Stimulated activated memory B cell treated with anti-CD40 and anti-IgM and Interleukin-4, amounts not matched to agents 10 μg/mL and 1 μg/mL and 100 μg/mL, for 72 hours (primary cell): ENCODE results near the gene COL11A1.
"Not testable (repeated sequence)": the region's sequence is repeated elsewhere in the genome, so short reads cannot be mapped to it uniquely, and the experiment has no call there.

Experiments
- ATAC-seq: fragments of 150-1000 bp; cut with Tn5 transposase; 2 replicates; pipeline ENCODE4 v1.10.0; 2021
- H3K27ac Mint-ChIP-seq: one replicate; pipeline ENCODE4 v1.8.0; 2022; ENCODE audit warnings: mild to moderate bottlenecking, mixed read lengths
- H3K27me3 Mint-ChIP-seq: one replicate; pipeline ENCODE4 v1.8.0; 2022; ENCODE audit warnings: mixed read lengths
- H3K36me3 Mint-ChIP-seq: one replicate; pipeline ENCODE4 v1.8.0; 2022; ENCODE audit warnings: mixed read lengths
- H3K4me1 Mint-ChIP-seq: one replicate; pipeline ENCODE4 v1.8.0; 2022; ENCODE audit warnings: mixed read lengths
- H3K4me3 Mint-ChIP-seq: one replicate; pipeline ENCODE4 v1.8.0; 2022; ENCODE audit warnings: mild to moderate bottlenecking, moderate library complexity, mixed read lengths
- H3K9me3 Mint-ChIP-seq: one replicate; pipeline ENCODE4 v1.8.0; 2022; ENCODE audit warnings: mixed read lengths

COL11A1 gene

DNA sequence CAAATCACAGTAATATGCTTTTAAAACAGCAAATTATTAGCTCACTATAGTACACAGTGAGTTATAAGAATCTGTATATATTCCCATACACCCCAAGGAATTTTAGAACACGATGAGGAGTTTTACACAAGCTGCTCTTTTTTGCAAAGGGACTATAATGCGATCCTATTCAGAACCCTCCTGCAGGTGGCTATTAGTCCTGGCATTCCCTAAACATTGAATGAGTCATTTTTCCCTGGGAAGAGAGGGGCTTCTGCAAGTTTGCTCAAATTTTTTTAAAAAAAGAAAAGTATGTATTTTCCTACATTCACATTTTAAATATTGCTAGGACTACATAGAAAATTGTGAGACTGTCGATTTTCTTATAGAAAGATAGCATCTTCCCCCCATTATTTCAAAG lies 106.3 kb downstream of the COL11A1 start:
- Mint-ChIP-seq H3K4me1 (no peaks in the 10 kb centered on the region), H3K36me3 (no peaks in the 10 kb centered on the region), H3K27ac (no peak overlapping the region), H3K9me3 (peaks cover 3% of the 10 kb centered on the region), H3K27me3 (no peaks in the 10 kb centered on the region), H3K4me3 (no peak overlapping the region)
- no peak for ATAC-seq

DNA sequence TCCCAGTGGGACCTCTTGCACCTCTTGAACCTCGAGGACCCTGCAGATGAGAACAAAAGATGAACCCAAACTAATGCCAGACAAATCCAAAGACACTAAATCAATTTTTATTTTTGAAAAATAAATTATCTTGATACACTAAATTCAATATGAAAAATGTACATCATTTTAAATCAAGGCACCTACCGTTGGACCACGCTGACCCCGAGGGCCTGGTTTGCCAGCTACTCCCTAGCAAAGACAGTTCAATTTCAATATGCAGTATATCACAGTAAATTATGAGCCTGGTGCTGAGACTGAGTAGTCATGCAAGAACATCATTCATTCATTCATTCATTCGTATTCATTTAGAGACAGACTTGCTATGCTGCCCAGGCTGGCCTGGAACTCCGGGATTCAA lies 129.4 kb downstream of the COL11A1 start:
- no peaks in the 10 kb centered on the region for H3K36me3 Mint-ChIP-seq
- ATAC-seq, result no peak

DNA sequence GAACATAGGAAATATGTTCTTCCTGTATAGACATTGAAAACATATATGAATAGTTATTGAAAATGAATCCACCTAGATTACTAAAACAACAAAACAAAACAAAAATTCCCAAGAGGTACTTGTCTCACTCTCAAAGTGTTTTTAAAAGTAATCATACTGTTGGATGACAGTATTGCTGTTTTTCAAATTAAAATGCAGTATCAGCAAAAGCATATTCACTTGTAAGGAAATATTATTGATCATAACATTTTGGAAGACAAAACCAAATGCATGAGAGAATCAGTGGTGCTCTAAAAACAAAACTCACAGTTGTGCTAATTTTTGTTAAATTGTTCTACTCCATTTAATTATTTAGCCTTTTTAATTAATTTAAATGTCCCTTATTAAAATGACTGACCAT lies 131.0 kb downstream of the COL11A1 start:
- no peaks in the 10 kb centered on the region for H3K27me3 Mint-ChIP-seq
- H3K36me3 Mint-ChIP-seq, result no peaks in the 10 kb centered on the region
- H3K4me1 Mint-ChIP-seq, result no peaks in the 10 kb centered on the region
- no peak overlapping the region for H3K4me3 Mint-ChIP-seq
- no peaks in the 10 kb centered on the region for H3K9me3 Mint-ChIP-seq
- H3K27ac Mint-ChIP-seq, result no peak overlapping the region
- ATAC-seq, result no peak

More for the DNA sequence above, 129.4 kb downstream of the COL11A1 start:
- H3K4me1 Mint-ChIP-seq, result no peaks in the 10 kb centered on the region
- no peak overlapping the region for H3K27ac Mint-ChIP-seq
- no peaks in the 10 kb centered on the region for H3K27me3 Mint-ChIP-seq
- H3K9me3 Mint-ChIP-seq, result no peaks in the 10 kb centered on the region
- H3K4me3 Mint-ChIP-seq, result no peak overlapping the region

DNA sequence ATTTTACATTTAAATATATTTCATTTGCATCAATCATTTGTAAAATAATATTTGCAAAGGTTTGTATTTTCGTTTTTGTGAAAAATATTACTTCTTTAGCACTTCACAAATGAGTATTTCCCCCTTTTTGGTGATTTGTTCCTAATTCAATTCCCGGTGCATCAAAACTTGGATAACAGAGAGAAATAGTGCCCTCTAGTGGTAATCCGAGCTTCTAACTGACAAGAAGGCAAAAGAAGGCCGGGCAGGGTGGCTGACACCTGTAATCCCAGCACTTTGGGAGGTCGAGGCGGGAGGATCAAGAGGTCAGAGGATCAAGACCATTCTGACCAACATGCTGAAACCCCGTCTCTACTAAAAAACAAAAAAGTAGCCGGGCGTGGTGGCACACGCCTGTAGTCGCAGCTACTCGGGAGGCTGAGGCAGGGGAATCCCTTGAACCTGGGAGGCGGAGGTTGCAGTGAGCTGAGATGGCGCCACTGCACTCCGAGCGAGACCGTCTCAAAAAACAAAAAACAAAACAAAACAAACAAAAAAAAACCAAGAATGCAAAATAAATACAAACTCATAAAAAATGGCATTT lies 137.7 kb downstream of the COL11A1 start:
- no peak overlapping the region for H3K4me3 Mint-ChIP-seq

DNA sequence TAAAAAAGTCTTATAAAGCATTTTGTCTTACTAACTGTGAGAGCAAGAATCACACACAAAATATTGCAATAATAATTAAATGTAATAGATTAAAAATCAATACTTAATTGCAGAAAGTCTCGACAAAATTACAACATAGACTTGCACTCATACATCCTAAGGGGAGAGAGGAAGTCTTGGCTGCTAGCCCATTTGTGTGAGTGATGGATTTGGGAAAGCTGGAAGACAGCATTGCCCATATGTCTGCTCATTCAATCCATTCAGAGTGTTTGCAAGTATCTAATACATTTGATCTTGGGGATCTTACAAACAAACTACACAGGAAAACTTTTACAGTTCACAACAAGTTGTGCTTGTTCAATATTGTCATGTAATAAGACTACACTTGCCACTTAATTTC lies 140.5 kb downstream of the COL11A1 start:
- Mint-ChIP-seq H3K36me3 (no peaks in the 10 kb centered on the region), H3K9me3 (no peaks in the 10 kb centered on the region), H3K4me1 (no peaks in the 10 kb centered on the region), H3K27me3 (no peaks in the 10 kb centered on the region), H3K27ac (no peak overlapping the region), H3K4me3 (no peak overlapping the region)
- ATAC-seq, result no peak

More for the DNA sequence above, 137.7 kb downstream of the COL11A1 start:
- H3K4me1 Mint-ChIP-seq, result no peaks in the 10 kb centered on the region
- H3K9me3 Mint-ChIP-seq, result no peaks in the 10 kb centered on the region
- H3K36me3 Mint-ChIP-seq, result no peaks in the 10 kb centered on the region
- no peaks in the 10 kb centered on the region for H3K27me3 Mint-ChIP-seq
- no peak for ATAC-seq
- no peak overlapping the region for H3K27ac Mint-ChIP-seq

DNA sequence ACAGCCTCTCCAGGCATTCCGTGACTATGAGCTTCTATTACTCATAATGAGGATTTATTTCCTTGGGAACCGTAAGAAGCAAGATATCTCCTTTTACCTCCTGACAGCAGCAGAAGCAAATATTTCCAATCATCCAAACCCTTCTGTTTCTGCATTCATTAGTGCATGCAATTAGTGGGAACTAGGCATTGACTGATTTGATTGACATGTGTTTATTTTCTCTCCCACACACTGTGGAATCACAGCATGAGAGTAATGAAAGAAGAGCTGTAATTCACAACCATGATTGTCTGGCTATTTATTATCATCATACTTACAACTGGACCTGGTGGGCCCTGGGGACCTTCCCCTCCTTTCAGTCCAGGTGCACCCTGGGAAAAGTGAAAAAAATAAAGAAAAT lies 146.8 kb downstream of the COL11A1 start:
- Mint-ChIP-seq H3K36me3 (no peaks in the 10 kb centered on the region), H3K9me3 (peaks cover 2% of the 10 kb centered on the region), H3K27ac (no peak overlapping the region), H3K4me1 (no peaks in the 10 kb centered on the region), H3K27me3 (no peaks in the 10 kb centered on the region), H3K4me3 (no peak overlapping the region)
- no peak for ATAC-seq

DNA sequence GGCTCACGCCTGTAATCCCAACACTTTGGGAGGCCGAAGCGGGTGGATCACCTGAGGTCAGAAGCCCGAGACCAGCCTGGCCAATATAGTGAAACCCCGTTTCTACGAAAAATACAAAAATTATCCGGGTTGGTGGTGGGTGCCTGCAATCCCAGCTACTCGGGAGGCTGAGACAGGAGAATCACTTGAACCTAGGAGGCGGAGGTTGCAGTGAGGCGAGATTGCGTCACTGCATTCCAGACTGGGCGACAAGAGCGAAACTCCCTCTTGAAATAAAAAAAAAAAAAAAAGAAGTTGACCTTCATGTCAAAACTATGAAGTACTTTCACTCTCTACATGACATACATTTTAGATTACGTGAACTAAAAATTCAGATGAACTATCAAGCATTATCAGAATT lies 153.7 kb downstream of the COL11A1 start:
- H3K36me3 Mint-ChIP-seq, result no peaks in the 10 kb centered on the region
- no peaks in the 10 kb centered on the region for H3K27me3 Mint-ChIP-seq
- no peaks in the 10 kb centered on the region for H3K9me3 Mint-ChIP-seq
- no peak overlapping the region for H3K27ac Mint-ChIP-seq
- ATAC-seq, result no peak
- no peaks in the 10 kb centered on the region for H3K4me1 Mint-ChIP-seq
- H3K4me3 Mint-ChIP-seq, result no peak overlapping the region

DNA sequence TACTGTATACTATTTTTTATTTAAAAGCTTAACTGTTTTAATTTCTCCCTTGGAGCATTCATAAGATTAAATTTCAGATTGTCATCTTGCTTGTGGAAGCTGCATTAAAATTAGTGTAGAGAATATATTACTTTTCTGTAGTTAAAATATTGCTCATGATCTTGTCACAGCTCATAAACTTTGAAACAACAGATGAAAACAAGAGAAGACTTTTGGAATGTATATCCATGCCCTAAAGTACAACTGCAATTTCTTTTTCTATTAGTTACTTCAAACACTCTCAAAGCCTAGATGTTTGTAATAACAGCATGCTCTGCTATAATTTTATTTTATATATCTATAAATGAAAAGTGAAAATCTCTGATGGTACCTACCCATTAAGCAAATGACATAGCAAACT lies 155.9 kb downstream of the COL11A1 start:
- no peak overlapping the region for H3K27ac Mint-ChIP-seq
- H3K36me3 Mint-ChIP-seq, result no peaks in the 10 kb centered on the region
- no peaks in the 10 kb centered on the region for H3K9me3 Mint-ChIP-seq
- no peaks in the 10 kb centered on the region for H3K27me3 Mint-ChIP-seq
- ATAC-seq, result no peak
- no peaks in the 10 kb centered on the region for H3K4me1 Mint-ChIP-seq
- no peak overlapping the region for H3K4me3 Mint-ChIP-seq

DNA sequence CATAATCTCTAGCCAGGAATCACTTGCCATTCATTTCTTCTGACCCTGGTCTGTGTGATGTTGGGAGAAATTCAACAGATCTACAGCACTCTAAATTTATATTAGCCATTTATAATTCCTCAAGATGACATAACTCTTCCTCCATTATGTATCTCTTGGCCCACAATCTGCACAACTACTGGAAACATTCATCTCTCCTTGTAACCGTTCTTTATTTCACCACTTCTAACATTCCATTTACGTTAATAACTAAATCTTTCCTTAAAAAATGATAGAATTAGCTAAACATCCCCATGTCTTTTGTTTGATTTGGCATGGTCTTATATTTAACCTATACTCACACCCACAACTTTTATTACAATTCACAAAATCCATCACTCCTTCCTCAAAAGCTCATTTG lies 166.0 kb downstream of the COL11A1 start:
- no peak for ATAC-seq
- Mint-ChIP-seq H3K4me3 (no peak overlapping the region), H3K27me3 (no peaks in the 10 kb centered on the region), H3K9me3 (no peaks in the 10 kb centered on the region), H3K4me1 (no peaks in the 10 kb centered on the region), H3K27ac (no peak overlapping the region), H3K36me3 (no peaks in the 10 kb centered on the region)

DNA sequence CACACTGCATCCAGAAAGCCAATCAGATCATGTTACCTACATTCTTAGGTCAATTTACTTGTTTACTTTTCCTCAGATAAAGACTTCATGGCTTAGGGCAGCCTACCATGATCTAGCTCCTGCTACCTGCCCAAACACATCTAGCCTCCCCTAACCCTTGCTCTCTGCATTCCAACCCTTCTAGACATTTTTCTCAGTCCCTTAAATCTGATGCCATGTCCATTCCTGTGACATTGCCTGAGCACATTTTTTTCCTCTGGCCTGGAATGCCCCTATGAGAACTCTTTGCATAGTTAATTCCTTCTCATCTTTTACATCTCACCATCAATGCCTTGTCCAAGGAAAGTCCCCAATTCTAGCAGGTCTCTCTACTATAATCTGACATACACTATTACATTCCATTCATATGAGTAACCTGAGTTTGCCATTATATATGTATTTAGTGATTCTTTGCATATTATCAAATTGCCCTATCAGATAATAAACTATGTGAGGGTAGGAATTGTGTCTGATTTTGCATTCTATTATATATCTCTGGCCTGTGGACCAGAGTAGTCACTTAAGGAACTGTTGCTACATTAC lies 166.9 kb downstream of the COL11A1 start:
- Mint-ChIP-seq H3K36me3 (no peaks in the 10 kb centered on the region), H3K9me3 (no peaks in the 10 kb centered on the region), H3K4me3 (no peak overlapping the region), H3K27ac (no peak overlapping the region), H3K4me1 (no peaks in the 10 kb centered on the region), H3K27me3 (no peaks in the 10 kb centered on the region)
- ATAC-seq, result no peak

DNA sequence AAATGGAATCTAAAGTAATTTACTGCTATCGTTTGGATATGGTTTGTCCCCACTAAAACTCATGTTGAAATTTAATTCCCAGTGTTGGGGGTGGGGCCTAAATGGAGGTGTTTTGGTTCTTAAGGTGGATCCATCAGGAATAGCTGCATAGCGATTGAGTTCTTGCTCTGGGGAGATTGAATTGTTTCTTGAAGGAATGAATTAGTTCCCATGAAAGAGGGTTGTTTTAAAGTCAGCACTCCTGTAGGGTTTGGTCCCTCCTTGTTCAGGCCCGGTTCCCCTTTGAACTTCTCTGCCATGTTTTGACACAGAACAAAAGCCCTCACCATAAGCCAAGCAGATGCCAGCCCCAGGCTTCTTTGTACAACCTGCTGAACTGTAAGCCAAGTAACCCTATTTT lies 170.9 kb downstream of the COL11A1 start:
- no peaks in the 10 kb centered on the region for H3K9me3 Mint-ChIP-seq
- ATAC-seq, result no peak
- no peak overlapping the region for H3K27ac Mint-ChIP-seq
- H3K4me1 Mint-ChIP-seq, result no peaks in the 10 kb centered on the region
- H3K36me3 Mint-ChIP-seq, result no peaks in the 10 kb centered on the region
- H3K4me3 Mint-ChIP-seq, result no peak overlapping the region
- H3K27me3 Mint-ChIP-seq, result no peaks in the 10 kb centered on the region

DNA sequence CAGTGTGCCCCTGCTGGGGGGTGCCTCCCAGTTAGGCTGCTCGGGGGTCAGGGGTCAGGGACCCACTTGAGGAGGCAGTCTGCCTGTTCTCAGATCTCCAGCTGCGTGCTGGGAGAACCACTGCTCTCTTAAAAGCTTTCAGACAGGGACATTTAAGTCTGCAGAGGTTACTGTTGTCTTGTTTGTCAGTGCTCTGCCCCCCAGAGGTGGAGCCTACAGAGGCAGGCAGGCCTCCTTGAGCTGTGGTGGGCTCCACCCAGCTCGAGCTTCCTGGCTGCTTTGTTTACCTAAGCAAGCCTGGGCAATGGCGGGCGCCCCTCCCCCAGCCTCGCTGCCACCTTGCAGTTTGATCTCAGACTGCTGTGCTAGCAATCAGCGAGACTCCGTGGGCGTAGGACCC lies 175.0 kb downstream of the COL11A1 start:
- not testable (repeated sequence) for H3K27me3 Mint-ChIP-seq, H3K4me3 Mint-ChIP-seq

DNA sequence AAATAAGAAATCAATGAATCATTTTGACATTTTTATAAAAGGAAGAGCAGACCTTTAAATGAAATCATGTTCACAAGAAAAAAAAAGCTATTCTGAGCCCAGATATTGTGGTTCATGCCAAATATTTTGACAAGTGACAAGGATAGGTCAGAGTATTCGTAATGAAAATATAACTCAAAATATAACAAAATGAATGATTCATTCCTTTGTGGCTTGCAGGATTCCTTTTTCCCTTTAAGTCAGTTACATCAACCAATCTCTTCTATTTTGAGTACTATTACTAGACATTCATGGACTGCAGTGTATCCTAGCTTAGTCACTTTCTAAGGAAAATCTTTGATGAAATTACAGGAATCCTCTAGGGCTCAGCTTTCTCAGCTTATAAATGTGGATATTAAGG lies 188.7 kb downstream of the COL11A1 start:
- Mint-ChIP-seq H3K27me3 (no peaks in the 10 kb centered on the region), H3K36me3 (no peaks in the 10 kb centered on the region), H3K27ac (no peak overlapping the region), H3K4me3 (no peak overlapping the region), H3K4me1 (no peaks in the 10 kb centered on the region), H3K9me3 (no peaks in the 10 kb centered on the region)
- no peak for ATAC-seq

More for the DNA sequence above, 175.0 kb downstream of the COL11A1 start:
- not testable (repeated sequence) for H3K36me3 Mint-ChIP-seq, H3K27ac Mint-ChIP-seq, H3K4me1 Mint-ChIP-seq, ATAC-seq, H3K9me3 Mint-ChIP-seq

DNA sequence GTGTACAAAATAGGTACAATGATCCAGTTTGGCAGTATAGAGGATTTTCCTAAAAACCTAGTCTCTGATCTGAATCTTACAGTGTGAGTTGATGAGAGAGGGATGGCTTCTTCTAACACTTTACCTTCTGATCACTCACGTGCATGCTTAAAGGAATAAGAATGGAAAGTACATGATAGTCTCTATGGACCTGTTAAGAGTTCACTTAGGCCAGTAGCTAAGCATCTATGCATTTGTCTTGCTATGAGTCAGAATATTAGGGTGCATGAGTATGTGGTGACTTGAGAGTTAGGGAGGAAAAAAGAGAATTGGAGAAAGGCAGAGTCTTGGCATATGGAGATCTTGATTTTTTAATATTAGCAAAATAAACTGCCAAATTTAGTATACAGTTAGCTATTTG lies 206.3 kb downstream of the COL11A1 start:
- H3K27ac Mint-ChIP-seq, result no peak overlapping the region
- ATAC-seq, result no peak

DNA sequence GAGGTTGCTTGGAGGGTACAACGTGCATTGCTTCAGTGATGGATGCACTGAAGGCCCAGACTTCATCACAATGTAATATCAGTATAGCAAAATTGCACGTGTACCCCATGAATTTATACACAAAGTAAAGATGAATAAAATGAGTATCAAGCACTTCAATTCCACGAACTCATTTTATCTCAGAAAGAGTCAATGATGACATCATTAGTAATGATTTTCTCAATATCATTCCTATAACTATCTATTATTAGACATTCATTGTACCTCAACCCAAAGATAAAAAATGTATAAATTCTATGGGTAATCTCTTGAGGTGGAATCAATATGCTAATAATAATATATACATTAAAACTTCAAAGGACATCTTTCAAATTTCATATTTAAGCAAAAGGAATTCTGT lies 208.4 kb downstream of the COL11A1 start:
- H3K4me1 Mint-ChIP-seq, result no peaks in the 10 kb centered on the region
- no peaks in the 10 kb centered on the region for H3K36me3 Mint-ChIP-seq
- no peak overlapping the region for H3K4me3 Mint-ChIP-seq
- no peaks in the 10 kb centered on the region for H3K9me3 Mint-ChIP-seq
- H3K27me3 Mint-ChIP-seq, result no peaks in the 10 kb centered on the region
- ATAC-seq, result no peak
- H3K27ac Mint-ChIP-seq, result no peak overlapping the region

More for the DNA sequence above, 206.3 kb downstream of the COL11A1 start:
- H3K36me3 Mint-ChIP-seq, result no peaks in the 10 kb centered on the region
- no peaks in the 10 kb centered on the region for H3K27me3 Mint-ChIP-seq
- no peaks in the 10 kb centered on the region for H3K9me3 Mint-ChIP-seq
- no peaks in the 10 kb centered on the region for H3K4me1 Mint-ChIP-seq
- H3K4me3 Mint-ChIP-seq, result no peak overlapping the region

DNA sequence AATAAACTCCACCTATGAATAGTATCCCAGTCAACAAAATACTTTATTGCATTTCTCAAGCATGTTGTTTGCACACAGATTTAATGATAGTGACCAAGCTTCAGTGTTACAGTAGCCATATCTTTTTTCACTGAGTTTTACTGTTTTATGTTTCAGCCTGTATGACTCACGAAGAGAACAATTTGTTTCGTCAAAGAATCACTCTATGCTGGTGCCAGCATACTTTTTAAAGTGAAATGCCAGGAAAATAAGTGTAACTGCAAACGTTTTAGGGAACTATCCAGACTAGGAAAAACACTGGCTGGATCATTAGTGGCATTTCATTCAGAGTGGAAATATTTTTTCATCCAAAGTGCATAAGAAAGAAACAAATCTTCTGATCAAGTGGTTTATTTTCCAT lies 210.8 kb downstream of the COL11A1 start:
- Mint-ChIP-seq H3K4me3 (no peak overlapping the region), H3K36me3 (no peaks in the 10 kb centered on the region), H3K27ac (no peak overlapping the region), H3K4me1 (no peaks in the 10 kb centered on the region), H3K9me3 (no peaks in the 10 kb centered on the region), H3K27me3 (no peaks in the 10 kb centered on the region)
- ATAC-seq, result no peak

DNA sequence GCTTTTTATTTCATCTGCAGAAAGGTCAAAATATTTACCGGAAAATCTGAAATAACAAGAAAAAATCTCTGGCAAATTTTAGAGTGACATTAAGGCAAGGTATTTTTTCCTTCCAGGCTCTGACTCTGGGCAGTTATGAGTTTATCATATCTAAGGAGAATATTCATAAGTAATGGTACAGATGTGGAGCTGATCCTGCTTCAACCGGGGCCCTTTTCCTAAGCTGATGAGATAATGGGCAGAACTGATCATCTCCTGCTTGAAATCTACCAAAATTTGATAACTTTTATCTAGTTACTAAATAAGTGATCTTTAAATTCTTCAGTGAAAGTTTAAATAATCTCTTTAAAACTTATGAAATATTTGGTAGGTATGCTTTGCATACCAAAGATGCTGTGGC lies 211.6 kb downstream of the COL11A1 start:
- Mint-ChIP-seq H3K27ac (no peak overlapping the region), H3K27me3 (no peaks in the 10 kb centered on the region), H3K9me3 (no peaks in the 10 kb centered on the region), H3K4me3 (no peak overlapping the region), H3K4me1 (no peaks in the 10 kb centered on the region), H3K36me3 (no peaks in the 10 kb centered on the region)
- no peak for ATAC-seq
